ENCODE measurements around the gene DBN1.

DBN1 gene

DNA sequence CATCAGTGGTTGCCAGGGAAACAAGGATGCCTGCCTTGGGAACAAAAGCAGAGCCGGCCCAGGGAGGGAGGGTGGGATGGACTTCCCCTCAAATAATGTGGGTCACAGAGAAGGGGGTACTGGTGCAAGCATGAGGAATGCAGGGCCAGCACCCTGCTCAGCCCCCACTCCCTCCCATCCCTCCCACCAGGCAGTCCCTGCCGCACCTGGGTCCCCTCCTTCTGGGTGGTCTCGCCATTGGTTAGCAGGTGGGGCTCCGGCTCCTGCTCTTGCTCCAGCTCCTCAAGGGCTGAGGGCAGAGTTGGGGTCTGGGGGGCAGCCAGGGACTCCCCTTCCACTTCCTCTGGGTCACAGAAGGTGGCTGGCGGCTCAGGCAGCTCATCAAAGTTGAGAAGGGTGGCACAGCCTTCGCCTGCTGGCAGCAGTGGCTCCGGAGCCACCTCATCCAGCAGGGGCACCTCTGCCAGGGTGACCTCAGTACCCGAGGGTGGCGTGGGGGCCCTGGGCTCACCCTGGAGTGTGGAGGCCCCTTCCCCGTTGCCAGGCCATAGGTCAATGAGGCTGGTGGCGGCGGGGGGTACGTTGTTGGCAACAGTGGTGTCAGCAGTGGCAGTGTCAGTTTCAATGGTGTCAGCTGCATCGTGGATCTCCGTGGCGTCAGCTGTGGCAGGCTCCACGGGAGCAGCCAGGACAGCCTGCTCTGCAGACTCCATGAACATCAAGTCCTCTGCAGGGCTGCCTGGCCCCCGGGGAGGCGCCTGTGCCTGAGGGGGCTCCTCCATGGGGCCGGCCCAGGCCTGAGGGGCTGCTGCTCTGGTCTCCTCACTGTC is 15.4 kb downstream of the DBN1 start:
- DNase-seq = peak in 1 of 58 donors; percentile 32

DNA sequence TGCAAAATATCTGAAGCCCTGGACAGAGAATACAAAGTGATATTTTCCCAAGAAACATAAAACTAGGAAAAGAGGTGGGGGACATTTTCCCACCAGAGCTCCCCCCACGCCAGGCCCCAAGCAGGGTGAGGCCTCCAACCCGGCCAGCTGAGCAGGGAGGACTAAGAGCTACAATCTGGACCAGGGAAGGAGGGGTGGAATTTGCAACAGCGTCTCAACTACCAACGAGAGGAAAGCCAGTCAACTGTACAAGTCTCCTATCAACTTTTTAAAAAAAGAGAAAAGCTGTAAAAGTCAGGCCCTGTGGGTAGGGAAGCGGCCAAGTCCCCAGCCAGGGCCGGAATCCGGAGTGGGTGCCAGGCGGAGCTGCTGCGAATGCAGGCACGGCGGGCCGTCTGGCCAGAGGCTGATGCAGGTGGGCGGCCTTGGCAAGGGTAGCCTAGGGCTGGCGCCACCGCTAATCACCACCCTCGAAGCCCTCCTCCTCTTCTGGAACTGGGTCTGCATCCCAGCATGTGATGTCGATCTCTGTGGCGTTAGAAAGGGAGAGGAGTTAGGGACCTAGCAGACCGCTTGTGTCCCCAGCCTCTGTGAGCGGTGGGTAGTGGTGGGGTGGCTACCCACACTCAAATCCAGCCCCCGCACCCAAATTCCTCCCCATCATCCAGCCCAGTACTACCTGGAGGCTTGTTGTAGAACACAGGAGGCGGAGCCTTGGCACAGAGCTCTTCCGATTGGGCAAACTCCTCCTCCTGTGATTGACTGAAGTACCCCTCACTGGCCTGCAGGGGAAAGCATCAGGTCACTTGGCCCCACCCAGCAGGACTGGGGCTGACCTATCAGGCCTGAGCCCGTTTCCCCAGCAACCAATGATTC is 16.2 kb downstream of the DBN1 start:
- DNase-seq = peak in 55 of 58 donors; percentile 23 to 95 (median 79)

DNA sequence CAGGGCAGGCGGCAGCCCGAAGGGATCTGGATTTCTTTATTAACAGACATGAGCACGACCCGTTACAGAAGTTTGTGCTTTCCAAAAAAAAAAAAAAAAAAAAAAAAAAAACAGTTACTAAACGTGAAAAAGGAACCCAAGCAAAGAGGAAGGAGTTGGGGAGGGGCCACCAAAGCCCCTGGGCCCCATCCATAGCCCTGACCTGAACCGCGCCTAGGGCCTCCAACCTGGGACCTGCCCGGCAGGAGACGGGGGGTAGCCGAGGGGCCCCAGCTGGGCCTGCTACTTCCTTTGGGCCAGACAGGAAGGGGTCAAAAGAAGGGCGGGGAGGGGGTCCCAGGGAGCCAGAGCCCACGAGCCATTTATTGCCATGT is 16.9 kb downstream of the DBN1 start:
- no peak for DNase-seq

DNA sequence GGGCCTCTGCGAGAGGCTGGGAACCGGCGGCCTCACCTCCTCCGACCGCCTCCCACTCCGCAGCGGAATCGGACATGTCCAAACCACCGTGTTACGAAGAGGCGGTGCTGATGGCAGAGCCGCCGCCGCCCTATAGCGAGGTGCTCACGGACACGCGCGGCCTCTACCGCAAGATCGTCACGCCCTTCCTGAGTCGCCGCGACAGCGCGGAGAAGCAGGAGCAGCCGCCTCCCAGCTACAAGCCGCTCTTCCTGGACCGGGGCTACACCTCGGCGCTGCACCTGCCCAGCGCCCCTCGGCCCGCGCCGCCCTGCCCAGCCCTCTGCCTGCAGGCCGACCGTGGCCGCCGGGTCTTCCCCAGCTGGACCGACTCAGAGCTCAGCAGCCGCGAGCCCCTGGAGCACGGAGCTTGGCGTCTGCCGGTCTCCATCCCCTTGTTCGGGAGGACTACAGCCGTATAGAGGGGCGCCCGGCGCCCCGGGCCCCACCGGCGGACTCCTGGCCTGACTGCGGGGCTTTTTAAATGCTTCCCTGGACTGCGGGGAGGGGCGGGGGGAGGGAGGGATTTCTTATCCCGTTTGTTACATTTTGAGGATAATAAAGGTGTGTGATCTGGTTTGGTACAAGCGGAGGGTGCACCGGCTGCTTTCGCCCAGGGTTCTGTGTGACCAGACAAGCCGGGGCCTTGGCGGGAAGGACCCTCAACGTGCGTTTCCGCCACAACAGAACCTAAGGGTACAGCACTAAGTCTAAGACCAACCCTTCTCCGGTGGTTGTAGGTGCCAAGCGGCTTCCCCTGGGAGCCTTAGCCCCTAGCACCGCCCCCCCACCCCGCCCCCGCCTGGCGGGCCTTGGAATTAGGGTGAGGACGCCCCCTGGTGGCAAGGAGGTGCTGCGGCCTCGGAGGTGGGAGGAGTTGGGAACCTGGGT is 17.5 kb downstream of the DBN1 start:
- DNase-seq = peak in 55 of 58 donors; percentile 22 to 90 (median 74)

DNA sequence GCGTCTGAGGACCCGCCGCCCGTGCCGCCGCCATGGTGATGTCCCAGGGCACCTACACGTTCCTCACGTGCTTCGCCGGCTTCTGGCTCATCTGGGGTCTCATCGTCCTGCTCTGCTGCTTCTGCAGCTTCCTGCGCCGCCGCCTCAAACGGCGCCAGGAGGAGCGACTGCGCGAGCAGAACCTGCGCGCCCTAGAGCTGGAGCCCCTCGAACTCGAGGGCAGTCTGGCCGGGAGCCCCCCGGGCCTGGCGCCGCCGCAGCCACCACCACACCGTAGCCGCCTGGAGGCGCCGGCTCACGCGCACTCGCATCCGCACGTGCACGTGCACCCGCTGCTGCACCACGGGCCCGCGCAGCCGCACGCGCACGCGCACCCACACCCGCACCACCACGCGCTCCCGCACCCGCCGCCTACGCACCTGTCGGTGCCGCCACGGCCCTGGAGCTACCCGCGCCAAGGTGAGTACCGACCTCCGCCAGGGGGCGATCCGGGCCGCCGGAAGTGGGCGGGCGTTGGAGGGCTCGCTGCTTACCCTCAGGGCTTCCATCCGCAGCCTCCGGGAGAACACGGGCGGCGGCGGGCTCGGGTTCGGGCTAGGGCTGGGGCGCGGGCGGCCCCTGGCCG is 18.3 kb downstream of the DBN1 start:
- DNase-seq = peak in 46 of 58 donors; percentile 16 to 79 (median 56)

- peak in 57 of 58 donors; percentile 40 to 93 (median 79) for DNase-seq
Measured at GRCh38 chr5:177454397-177455035, 18.9 kb downstream of the DBN1 start.

GRCh38 chr5:177453852-177454396 is 19.5 kb downstream of the DBN1 start:
- DNase-seq = peak in 27 of 58 donors; percentile 18 to 77 (median 56)

- DNase-seq = peak in 50 of 58 donors; percentile 13 to 78 (median 48)
Measured at GRCh38 chr5:177452688-177453638, 20.5 kb downstream of the DBN1 start.

GRCh38 chr5:177450667-177451424 is 22.6 kb downstream of the DBN1 start:
- DNase-seq = peak in 31 of 58 donors; percentile 13 to 69 (median 35)

DNA sequence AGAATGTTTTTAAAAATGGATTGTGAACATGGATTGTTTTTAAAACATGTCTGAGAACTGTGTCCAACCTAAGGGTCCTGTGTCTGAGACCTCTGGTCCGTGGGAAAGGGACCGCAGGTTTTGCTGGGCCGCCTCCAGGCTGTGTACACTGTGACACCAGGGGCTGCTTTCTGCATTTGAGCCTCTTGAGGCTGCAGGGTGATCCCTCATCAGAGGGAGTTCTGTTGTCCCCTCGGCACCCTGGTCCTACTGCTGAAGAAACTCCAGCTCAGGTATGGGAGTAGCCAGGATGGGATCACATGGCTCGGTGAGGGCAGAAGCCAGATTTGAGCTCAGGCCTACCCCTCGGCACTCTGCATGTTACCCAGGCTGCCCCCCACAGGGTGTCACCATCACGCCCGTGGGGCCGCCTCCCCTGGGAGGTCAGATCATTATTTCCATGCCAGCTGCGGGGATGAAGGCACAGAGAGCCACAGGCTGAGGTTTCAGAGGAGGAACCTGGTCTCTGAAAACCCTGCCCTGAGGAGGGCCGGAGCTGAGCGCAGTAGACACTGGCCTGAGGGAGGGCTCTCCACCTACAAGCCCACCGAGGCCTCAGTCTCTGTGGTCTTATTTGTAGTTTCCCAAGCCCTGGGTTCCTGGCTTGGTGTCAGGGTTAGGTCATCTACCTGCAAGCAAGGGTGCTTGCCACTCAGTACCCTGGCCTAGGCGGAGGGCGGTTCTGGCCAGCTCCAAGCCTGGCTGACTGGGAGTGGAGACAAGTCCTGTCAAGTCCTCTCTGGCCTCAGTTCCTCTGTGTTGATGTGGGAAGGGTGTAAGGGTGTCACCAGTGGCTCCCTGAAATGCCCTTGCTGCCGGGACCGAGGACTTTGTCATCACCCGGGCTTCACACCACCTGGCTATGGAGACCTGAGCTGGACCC is 24.0 kb downstream of the DBN1 start:
- no peak for DNase-seq

DNA sequence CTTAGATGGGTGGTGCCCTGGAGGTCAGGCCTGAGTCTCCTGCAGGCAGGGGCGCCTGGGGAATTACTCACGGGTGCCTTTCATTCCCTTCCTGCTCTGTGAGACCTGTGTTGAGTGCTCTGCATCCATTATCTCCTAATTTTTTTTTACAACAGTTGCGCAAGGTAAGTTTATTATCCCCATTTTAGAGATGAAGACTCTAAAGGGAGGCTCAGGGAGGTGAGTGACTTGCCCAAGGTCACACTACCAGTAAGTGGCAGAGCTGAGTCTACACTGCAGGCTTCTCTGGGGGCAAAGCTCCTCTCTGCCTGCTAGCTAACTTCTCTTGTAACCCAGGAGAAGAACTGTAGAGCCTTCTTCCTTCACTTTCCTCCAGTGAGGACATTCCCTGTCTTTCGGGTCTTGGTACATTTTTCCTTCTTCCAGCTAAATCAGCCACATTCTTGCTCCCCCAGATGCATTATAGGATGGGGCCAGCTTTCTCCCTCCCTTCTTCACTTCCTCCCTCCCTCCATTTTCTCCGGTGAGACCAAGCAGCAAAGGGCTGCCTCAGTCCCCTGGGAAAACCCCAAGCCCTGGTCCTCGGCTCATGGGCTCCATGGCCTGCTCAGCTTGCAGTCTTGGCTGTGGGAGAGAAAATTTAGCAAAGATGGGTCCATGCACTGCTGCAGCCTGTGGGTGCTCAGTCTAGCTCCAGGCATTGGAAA is 25.0 kb downstream of the DBN1 start:
- DNase-seq = no peak

- peak in 57 of 58 donors; percentile 27 to 95 (median 80) for DNase-seq
Measured at GRCh38 chr5:177447611-177448243, 25.7 kb downstream of the DBN1 start.

GRCh38 chr5:177447066-177447610 is 26.3 kb downstream of the DBN1 start:
- peak in 52 of 58 donors; percentile 41 to 85 (median 73) for DNase-seq

- peak in 52 of 58 donors; percentile 21 to 81 (median 68) for DNase-seq
Measured at GRCh38 chr5:177446200-177447065, 27.0 kb downstream of the DBN1 start, which contains the start of gene PRR7. TSS of gene PRR7 (plus strand) at chr5:177446814. CDS start at chr5:177455068, 8,254 bp downstream.

Measured in anterior cingulate cortex (tissue), 58 donors.